Body of pancreas (tissue), 4 donors: ENCODE results near the gene CST7. TPM values are rescaled to one million over a fixed set of nuclear protein-coding genes. Genes with fewer than 3 reads are reported as not detected.

Source experiments
- ATAC-seq: fragments of 150-250 bp; one replicate; pipeline ENCODE4 v1.9.1; 2016
- DNase-seq, 4 donors: peaks; one replicate each; pipeline ENCODE4 v3.0.0-alpha.2; 2019
- H3K27ac ChIP-seq, 4 donors: fragments of 200-600 bp; sonication (generic); 1 replicate in 3 of 4; 2 replicates in 1 of 4; pipeline versions ENCODE4 v1.5.1 to v1.6.1; 2016 to 2019; ENCODE audit warnings: mild to moderate bottlenecking in 1 of 4, mixed read lengths in 1 of 4, moderate library complexity in 1 of 4
- H3K27me3 ChIP-seq, 2 donors: fragments of 200-600 bp; sonication (generic); one replicate each; pipeline ENCODE4 v1.6.0; 2016; ENCODE audit warnings: mild to moderate bottlenecking in 1 of 2
- H3K36me3 ChIP-seq, 2 donors: fragments of 200-600 bp; sonication (generic); replicated peaks in 1 of 2; 2 replicates each; pipeline ENCODE4 v1.5.1; 2016; ENCODE audit warnings: low read depth in 2 of 2; ENCODE audit not compliant: insufficient read depth in 1 of 2
- H3K4me1 ChIP-seq: fragments of 200-600 bp; sonication (generic); one replicate; pipeline ENCODE4 v1.6.0; 2016
- H3K4me3 ChIP-seq, 2 donors: fragments of 200-600 bp; sonication (generic); 1 replicate in 1 of 2; 2 replicates in 1 of 2; pipeline ENCODE4 v1.5.1; 2016 to 2019
- H3K9me3 ChIP-seq, 3 donors: fragments of 200-600 bp; sonication (generic); 1 replicate in 2 of 3; 2 replicates in 1 of 3; pipeline ENCODE4 v1.5.1; 2016
- POLR2A ChIP-seq, 3 donors: fragments of 450-650 bp; IDR thresholded peaks; one replicate each; pipeline ENCODE4 v1.6.1; 2016; ENCODE audit warnings: antibody characterized with exemption in 3 of 3, mild to moderate bottlenecking in 2 of 3
- WGBS, 2 donors: methylation state at CpG; one replicate each; pipeline ENCODE4 v1.1.5; 2017; 5-methylcytosine and 5-hydroxymethylcytosine counted together
- intact Hi-C: fragments of 100-400 bp; cut with DNase I; formaldehyde crosslinking; loops from one replicate; pipeline ENCODE4 v1.15.1; 2023
- total RNA-seq, 2 donors: library from RNA; depleted of rRNA; stranded (reverse); fragments of >200 nt; gene quantifications; one replicate each; pipeline ENCODE4 v1.1.0, GENCODE V29; 2016
- TF ChIP-seq, protein P1 (sequence below), 7 experiments: fragments of 450-650 bp in 4 of 7; fragments of 200-600 bp in 3 of 7; sonication (generic) in 3 of 7; IDR thresholded peaks; one replicate each; pipeline ENCODE4 v1.5.1; 2016 to 2019; ENCODE audit warnings: antibody characterized with exemption in 7 of 7

Gene CST7
- total RNA-seq, 2 donors from 2014 or later, result 1.8 to 4.0 TPM

DNA sequence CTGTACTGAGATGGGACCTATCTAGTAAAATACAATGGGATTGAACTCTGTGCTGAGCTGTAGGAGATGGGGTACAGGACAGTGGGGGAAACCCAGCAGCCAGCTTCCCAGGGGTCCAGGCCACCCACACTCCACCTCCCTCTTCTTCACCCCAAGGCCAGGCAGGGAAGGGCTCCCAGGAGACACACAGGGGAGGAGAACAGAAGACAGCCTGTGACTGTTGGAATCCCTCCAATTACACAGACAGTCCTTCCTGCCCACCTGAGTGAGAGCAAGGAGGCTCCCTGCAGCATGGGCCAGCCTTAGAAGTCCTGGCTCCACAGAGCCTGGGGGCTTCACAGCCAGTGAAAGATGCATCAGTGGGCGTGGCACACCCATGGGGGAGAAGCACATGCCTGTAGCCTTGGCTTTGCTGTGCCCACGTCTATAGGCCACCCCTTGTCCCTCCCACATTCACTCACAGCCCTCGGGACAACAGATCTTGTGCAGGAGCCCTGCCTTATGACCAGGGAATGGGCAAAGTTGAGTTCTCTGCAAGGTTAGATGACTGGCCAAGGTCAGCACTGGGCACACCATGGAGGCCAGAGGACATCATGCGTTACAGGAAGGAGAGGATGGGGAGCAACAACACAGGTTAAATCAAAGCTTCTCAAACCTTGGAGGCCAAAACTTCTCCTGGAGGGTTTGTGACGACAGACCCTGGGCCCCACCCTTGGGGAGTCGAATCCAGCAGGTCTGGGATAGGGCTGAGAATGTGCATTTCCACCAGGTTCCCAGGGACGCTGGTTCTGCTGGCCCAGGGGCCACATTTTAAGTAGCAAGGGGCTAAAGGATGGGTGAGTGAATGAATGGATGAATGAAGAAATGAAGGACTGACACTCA lies 12.3 kb upstream of the CST7 start:
- no peaks in the 10 kb centered on the region for H3K9me3 ChIP-seq
- H3K4me1 ChIP-seq, result peaks cover 12% of the 10 kb centered on the region
- no peaks in the 10 kb centered on the region for H3K27me3 ChIP-seq
- TF ChIP-seq, protein P1, sequence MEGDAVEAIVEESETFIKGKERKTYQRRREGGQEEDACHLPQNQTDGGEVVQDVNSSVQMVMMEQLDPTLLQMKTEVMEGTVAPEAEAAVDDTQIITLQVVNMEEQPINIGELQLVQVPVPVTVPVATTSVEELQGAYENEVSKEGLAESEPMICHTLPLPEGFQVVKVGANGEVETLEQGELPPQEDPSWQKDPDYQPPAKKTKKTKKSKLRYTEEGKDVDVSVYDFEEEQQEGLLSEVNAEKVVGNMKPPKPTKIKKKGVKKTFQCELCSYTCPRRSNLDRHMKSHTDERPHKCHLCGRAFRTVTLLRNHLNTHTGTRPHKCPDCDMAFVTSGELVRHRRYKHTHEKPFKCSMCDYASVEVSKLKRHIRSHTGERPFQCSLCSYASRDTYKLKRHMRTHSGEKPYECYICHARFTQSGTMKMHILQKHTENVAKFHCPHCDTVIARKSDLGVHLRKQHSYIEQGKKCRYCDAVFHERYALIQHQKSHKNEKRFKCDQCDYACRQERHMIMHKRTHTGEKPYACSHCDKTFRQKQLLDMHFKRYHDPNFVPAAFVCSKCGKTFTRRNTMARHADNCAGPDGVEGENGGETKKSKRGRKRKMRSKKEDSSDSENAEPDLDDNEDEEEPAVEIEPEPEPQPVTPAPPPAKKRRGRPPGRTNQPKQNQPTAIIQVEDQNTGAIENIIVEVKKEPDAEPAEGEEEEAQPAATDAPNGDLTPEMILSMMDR (IDR thresholded peaks at IDR 0.05), result no peak
- no peak for TF ChIP-seq POLR2A (IDR thresholded peaks at IDR 0.05)
- WGBS, 2 donors, result 74 to 77% methylated on average over 6 to 7 of the region's 7 CpGs
- no peaks in the 10 kb centered on the region for H3K36me3 ChIP-seq
- no peak overlapping the region for H3K27ac ChIP-seq
- no peak overlapping the region for H3K4me3 ChIP-seq
- ATAC-seq (no peak), DNase-seq (no peak)
- intact Hi-C loops, result no loop called here

DNA sequence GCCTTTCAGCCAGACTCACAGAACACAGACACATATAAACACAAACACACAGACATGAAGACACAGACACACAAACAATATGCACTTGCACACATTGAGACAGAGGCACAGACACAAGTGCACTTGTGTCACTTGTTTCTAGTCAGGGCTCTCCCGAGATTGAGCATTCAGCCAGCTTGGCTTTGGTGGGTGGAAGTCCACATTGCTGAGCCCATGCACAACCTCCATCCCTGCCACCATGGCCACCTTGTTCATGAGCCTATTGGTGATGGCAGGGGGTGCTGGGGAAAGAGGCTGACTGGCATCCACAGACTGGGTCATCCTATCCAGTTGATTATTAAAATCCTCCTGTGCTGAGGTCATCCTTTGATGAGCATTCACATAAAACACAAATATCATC lies 11.5 kb upstream of the CST7 start:
- no peak overlapping the region for H3K4me3 ChIP-seq
- 0 to 67% methylated on average over 1 of the region's 1 CpG for WGBS, 2 donors
- H3K27me3 ChIP-seq, result no peaks in the 10 kb centered on the region
- H3K36me3 ChIP-seq, result no peaks in the 10 kb centered on the region
- peaks cover 4% of the 10 kb centered on the region for H3K4me1 ChIP-seq
- H3K27ac ChIP-seq, result no peak overlapping the region
- intact Hi-C loops, result no loop called here
- no peaks in the 10 kb centered on the region for H3K9me3 ChIP-seq
- TF ChIP-seq, protein P1 (IDR thresholded peaks at IDR 0.05), result no peak
- no peak for TF ChIP-seq POLR2A (IDR thresholded peaks at IDR 0.05)
- ATAC-seq (no peak), DNase-seq (no peak)

DNA sequence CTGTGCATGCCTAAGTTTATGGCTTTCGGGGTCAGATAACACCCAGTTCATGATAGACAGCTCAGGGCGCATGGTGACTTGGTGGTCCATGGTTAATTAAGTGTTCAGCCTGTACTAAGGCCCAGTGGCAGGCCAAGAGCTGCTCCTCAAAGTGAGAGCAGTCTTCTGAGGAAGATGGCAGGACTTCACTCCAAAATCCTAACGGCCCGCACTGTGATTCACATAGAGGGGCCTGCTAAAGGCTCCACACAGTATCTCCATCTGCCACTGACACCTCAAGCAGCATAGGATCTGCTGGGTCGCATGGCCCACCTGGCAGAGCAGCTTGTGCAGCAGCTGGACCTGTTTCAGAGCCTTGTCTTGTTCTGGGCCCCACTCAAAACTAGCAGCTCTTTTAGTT lies 10.6 kb upstream of the CST7 start:
- H3K9me3 ChIP-seq, result no peaks in the 10 kb centered on the region
- H3K4me3 ChIP-seq, result no peak overlapping the region
- intact Hi-C loops, result no loop called here
- WGBS, 2 donors, result 66 to 76% methylated on average over 4 to 5 of the region's 5 CpGs
- H3K36me3 ChIP-seq, result no peaks in the 10 kb centered on the region
- no peaks in the 10 kb centered on the region for H3K4me1 ChIP-seq
- no peak for ATAC-seq
- H3K27me3 ChIP-seq, result no peaks in the 10 kb centered on the region
- no peak for DNase-seq
- TF ChIP-seq, protein P1 (IDR thresholded peaks at IDR 0.05), result no peak
- TF ChIP-seq POLR2A (IDR thresholded peaks at IDR 0.05), result no peak
- no peak overlapping the region for H3K27ac ChIP-seq

DNA sequence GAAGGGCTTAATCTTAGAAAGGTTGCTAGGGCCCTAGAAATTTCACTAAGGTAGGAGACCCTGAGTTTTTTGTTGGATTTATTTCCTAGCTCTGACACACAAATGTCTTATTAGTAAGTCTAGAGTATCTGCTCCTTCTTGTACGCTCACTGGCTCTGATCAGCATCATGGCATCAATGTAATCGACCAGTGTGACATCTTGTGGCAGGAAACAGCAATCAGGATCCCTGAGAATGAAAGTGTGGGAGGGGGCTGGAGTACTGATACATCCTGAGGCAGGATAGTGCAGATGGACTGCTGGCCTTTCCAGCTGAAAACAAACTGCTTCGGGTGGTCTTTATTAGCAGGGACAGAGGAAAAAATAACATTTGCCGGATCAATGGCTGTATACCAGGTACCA lies 10.0 kb upstream of the CST7 start:
- no peaks in the 10 kb centered on the region for H3K9me3 ChIP-seq
- intact Hi-C loops, result no loop called here
- DNase-seq (no peak), ATAC-seq (no peak)
- no peaks in the 10 kb centered on the region for H3K4me1 ChIP-seq
- H3K27ac ChIP-seq, result no peak overlapping the region
- H3K36me3 ChIP-seq, result no peaks in the 10 kb centered on the region
- no peak overlapping the region for H3K4me3 ChIP-seq
- no peak for TF ChIP-seq POLR2A (IDR thresholded peaks at IDR 0.05)
- TF ChIP-seq, protein P1 (IDR thresholded peaks at IDR 0.05), result no peak
- WGBS, 2 donors, result 41 to 67% methylated on average over 4 of the region's 4 CpGs
- no peaks in the 10 kb centered on the region for H3K27me3 ChIP-seq

DNA sequence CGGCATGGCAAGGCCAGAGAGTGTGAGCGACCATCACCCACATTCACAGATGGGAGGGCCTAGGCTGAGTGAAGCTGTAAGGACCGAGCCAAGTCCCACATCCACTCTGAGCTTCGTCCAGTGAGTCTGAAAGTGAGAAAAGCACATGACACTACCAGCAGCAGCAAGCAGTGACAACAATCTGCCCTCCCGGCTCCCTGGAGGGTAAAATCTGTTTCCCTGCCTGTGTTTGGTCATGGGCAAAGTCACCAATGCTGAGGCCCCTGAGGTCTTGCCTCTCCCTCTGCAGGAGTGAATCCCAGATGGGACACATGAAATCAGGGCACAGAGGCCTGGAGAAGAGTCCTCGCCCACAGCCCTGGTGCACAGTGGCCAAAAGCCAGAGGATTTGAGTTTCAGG lies 6.4 kb upstream of the CST7 start:
- intact Hi-C loops, result no loop called here
- no peaks in the 10 kb centered on the region for H3K36me3 ChIP-seq
- no peak overlapping the region for H3K27ac ChIP-seq
- DNase-seq (no peak), ATAC-seq (no peak)
- TF ChIP-seq POLR2A (IDR thresholded peaks at IDR 0.05), result no peak
- TF ChIP-seq, protein P1 (IDR thresholded peaks at IDR 0.05), result no peak
- 77 to 86% methylated on average over 6 of the region's 6 CpGs for WGBS, 2 donors
- no peaks in the 10 kb centered on the region for H3K27me3 ChIP-seq
- H3K4me3 ChIP-seq, result no peak overlapping the region
- no peaks in the 10 kb centered on the region for H3K4me1 ChIP-seq
- H3K9me3 ChIP-seq, result no peaks in the 10 kb centered on the region
